ENCODE results near the gene PCGF2. TPM values are rescaled to one million over a fixed set of nuclear protein-coding genes. Genes with fewer than 3 reads are reported as not detected.

Gene PCGF2
- total and polyA plus RNA-seq, 2 of the 8 experiments (the other 6 are each of a cell fraction or from before 2014, with no cell fraction given) = 42.1 to 93.3 TPM

DNA sequence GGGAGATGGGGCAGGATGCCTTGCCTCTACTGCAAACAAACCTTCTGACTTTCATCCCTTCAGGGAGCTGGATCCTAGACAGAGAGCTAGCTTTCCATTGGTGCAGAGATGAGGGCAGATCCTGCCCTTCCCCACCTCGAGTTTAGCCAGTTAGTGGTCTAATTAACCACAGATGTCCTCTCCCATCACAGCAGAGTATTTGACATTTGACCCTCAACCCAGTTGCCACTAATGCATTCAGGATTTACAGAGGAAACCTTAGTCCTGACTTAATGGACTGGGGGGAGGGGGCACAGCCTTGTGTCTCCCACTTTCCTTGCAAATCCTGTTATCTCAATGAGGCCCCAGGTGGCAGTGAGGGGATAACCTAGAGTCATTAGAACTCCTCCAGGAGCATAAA, 41.0 kb upstream of the PCGF2 start:
- H3K4me3 ChIP-seq (ENCODE audit: extremely low read depth in 1 of 4, insufficient read depth in 2 of 4, low read depth in 3 of 4, low read length in 4 of 4) = peak overlapping the region in 2 of 4 experiments; percentile 3; a peak in 3 of 8 replicates
- H3K79me1 ChIP-seq (ENCODE audit: low read depth, low read length) = peaks cover 4% of the 10 kb centered on the region; the same call in 1 of the 2 replicates
- no peak overlapping the region for H3K9ac ChIP-seq (replicated peaks in 1 of 4; ENCODE audit: extremely low read depth in 1 of 4, low read depth in 3 of 4, low read length in 3 of 4)
- TF ChIP-seq RAD21 (IDR thresholded peaks at IDR 0.05 in 1 of 2, conservative IDR thresholded peaks at IDR 0.05 in 1 of 2; ENCODE audit: low read depth in 2 of 2, low read length in 2 of 2) = no peak
- no peak for TF ChIP-seq HDAC6 (IDR thresholded peaks at IDR 0.05; ENCODE audit: low read depth, low read length)
- TF ChIP-seq GTF2F1 (IDR thresholded peaks at IDR 0.05; ENCODE audit: borderline replicate concordance, low read depth, low read length) = no peak
- TF ChIP-seq SIRT6 (IDR thresholded peaks at IDR 0.05; ENCODE audit: low read length) = no peak
- no peak for TF ChIP-seq POLR2AphosphoS5 (IDR thresholded peaks at IDR 0.05; ENCODE audit: low read depth, low read length)
- TF ChIP-seq NANOG (IDR thresholded peaks at IDR 0.05; ENCODE audit: insufficient read depth, low read depth, low read length, poor library complexity, severe bottlenecking) = no peak
- H3K4me2 ChIP-seq (ENCODE audit: insufficient read depth in 1 of 2, low read depth in 2 of 2, low read length in 2 of 2) = peak overlapping the region in 1 of 2 experiments; percentile 30; a peak in 2 of 4 replicates
- POLR2A ChIA-PET (ENCODE audit: partially characterized antibody) = interaction anchor here (1.0 to 1.9 kb wide), 6 partner anchors 8 to 48 kb away, joined by 3 to 6 read pairs (median 4); partner anchors contain the start of gene PIP4K2B
- no peak overlapping the region for H3K27ac ChIP-seq (ENCODE audit: low read depth, low read length)
- 0 out of 2 replicates have a peak overlapping the region, but pooled peaks have one; percentile 23 for H2BK12ac ChIP-seq (ENCODE audit: low read depth, low read length)
- H4K5ac ChIP-seq (ENCODE audit: insufficient read length, low read depth, low read length) = no peak overlapping the region
- no peak overlapping the region for H2BK20ac ChIP-seq (ENCODE audit: low read length)
- no peak overlapping the region for H3K4ac ChIP-seq (replicated peaks; ENCODE audit: insufficient read length, low read depth, low read length)
- no peak overlapping the region for H2AK5ac ChIP-seq (ENCODE audit: low read depth, low read length)
- H3K27me3 ChIP-seq (replicated peaks in 1 of 4; ENCODE audit: control insufficient read depth in 3 of 4, extremely low read depth in 1 of 4, insufficient read depth in 3 of 4, low read length in 3 of 4) = no peaks in the 10 kb centered on the region
- no peak overlapping the region for H3K14ac ChIP-seq (ENCODE audit: insufficient read length)
- peaks cover 0 to 20% of the 10 kb centered on the region in 2 experiments; a peak in 2 of 4 replicates for H3K79me2 ChIP-seq (ENCODE audit: control insufficient read depth in 1 of 2, insufficient read depth in 2 of 2, low read length in 2 of 2)
- no peaks in the 10 kb centered on the region for H3K23me2 ChIP-seq (ENCODE audit: low read depth, low read length)
- no peak overlapping the region for H3K18ac ChIP-seq (ENCODE audit: extremely low read depth, low read length)
- no peaks in the 10 kb centered on the region for H3K9me3 ChIP-seq (ENCODE audit: insufficient read depth in 2 of 2, low read depth in 1 of 2, low read length in 1 of 2)
- H3K23ac ChIP-seq (ENCODE audit: insufficient read length) = no peak overlapping the region
- H4K91ac ChIP-seq (replicated peaks; ENCODE audit: insufficient read length, low read length) = no peak overlapping the region
- no peak overlapping the region for H2BK5ac ChIP-seq (ENCODE audit: low read depth, low read length)
- 60% methylated on average over 1 of the region's 1 CpG; no CpG with 5 or more reads in 1 of the 2 experiments for WGBS, 2 experiments (ENCODE audit: extremely low coverage in 1 of 2, insufficient coverage in 1 of 2, insufficient read length in 1 of 2, insufficient replicate concordance in 2 of 2, low coverage in 1 of 2, low lambda C conversion rate in 2 of 2, missing lambda C conversion rate in 1 of 2)
- no peak overlapping the region for H3K56ac ChIP-seq (replicated peaks; ENCODE audit: insufficient read length, low read depth, low read length)
- H3K36me3 ChIP-seq (ENCODE audit: control insufficient read depth in 2 of 4, insufficient read depth in 4 of 4, low read length in 3 of 4) = peaks cover 6 to 27% (median 20%) of the 10 kb centered on the region in 4 experiments; a peak in 7 of 8 replicates
- DNase-seq (ENCODE audit: low read depth in 1 of 2, low spot score in 2 of 2) (no peak), FAIRE-seq (no peak)
- H2BK15ac ChIP-seq (ENCODE audit: low read length) = no peak overlapping the region
- no peak overlapping the region for H2AFZ ChIP-seq (ENCODE audit: low read length)
- H3K4me1 ChIP-seq (replicated peaks in 1 of 4; ENCODE audit: control insufficient read depth in 3 of 4, insufficient read depth in 4 of 4, low read length in 3 of 4) = peaks cover 0 to 5% (median under 1%) of the 10 kb centered on the region in 4 experiments; a peak in 3 of 7 replicates
- no peak overlapping the region for H4K8ac ChIP-seq (ENCODE audit: extremely low read depth, insufficient read depth, low read length)
- H2BK120ac ChIP-seq (replicated peaks; ENCODE audit: low read depth, low read length) = no peak overlapping the region
- H4K20me1 ChIP-seq (replicated peaks in 1 of 2; ENCODE audit: control insufficient read depth in 1 of 2, insufficient read depth in 2 of 2, low read length in 2 of 2) = peaks cover 0 to 12% of the 10 kb centered on the region in 2 experiments
- CTCF ChIA-PET (ENCODE audit: partially characterized antibody) = interaction anchor here (0.7 to 2.7 kb wide), 6 partner anchors 8 to 133 kb away, joined by 3 to 8 read pairs (median 4); no protein-coding TSS in a partner anchor
